ENCODE measurements around the gene STAP1. TPM values are rescaled to one million over a fixed set of nuclear protein-coding genes. Genes with fewer than 3 reads are reported as not detected.

Gene STAP1
- total RNA-seq, 6 experiments from 2014 or later, result not detected

DNA sequence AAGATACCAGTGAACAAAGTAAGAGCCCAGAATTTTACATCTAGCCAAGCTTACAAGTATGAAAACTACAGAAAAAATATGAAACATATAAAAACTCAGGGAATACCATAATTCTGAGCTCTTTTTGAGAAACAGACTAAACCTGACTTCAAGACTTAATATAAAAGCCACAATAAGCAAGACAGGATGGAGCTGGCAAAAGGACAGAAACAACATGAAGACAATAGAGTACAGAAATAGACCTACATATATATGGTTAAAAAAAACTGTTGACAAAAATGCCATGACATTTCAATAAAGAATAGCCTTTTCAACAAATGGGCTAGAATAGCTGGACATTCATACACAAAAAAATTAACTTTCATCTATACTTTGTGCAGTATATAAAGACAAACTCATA, 93.0 kb downstream of the STAP1 start:
- intact Hi-C loops (cut with DNase I), result no loop called here

More for the DNA sequence above, 93.0 kb downstream of the STAP1 start:
- Histone ChIP-seq H3K27me3 (no peaks in the 10 kb centered on the region), H3K4me3 (no peak overlapping the region), H3K9me3 (no peaks in the 10 kb centered on the region), H3K36me3 (no peaks in the 10 kb centered on the region), H3K4me1 (no peaks in the 10 kb centered on the region), H3K27ac (no peak overlapping the region)
- ATAC-seq (no peak), DNase-seq (no peak)
- no peak for TF ChIP-seq POLR2A (IDR thresholded peaks at IDR 0.05)
- no peak for TF ChIP-seq CTCF (IDR thresholded peaks at IDR 0.05)

Small RNA genes lying within 50 kb of the gene (small RNA-seq; reads per million reads assigned to genes)
- gene AC096720.1, result 0 reads per million in 2 experiments

Other genes with a start within 250 kb of the STAP1 start
- 10 to 100 TPM in 1 of 6 experiments, 1 to 10 TPM in 5; 4.3 to 10.4 (median 6.8) TPM for gene CENPC, start 13.2 kb upstream of the STAP1 start, total RNA-seq
- 10 to 100 TPM; 17.5 to 46.5 (median 24.7) TPM for gene UBA6, start 142.4 kb downstream of the STAP1 start, total RNA-seq
- not detected for gene GNRHR, start 195.7 kb downstream of the STAP1 start, total RNA-seq